Omental fat pad (tissue), 4 donors: ENCODE data around the gene ZNF322. TPM values are rescaled to one million over a fixed set of nuclear protein-coding genes. Genes with fewer than 3 reads are reported as not detected.

ENCODE experiments used
- ATAC-seq: fragments of 150-250 bp; one replicate; pipeline ENCODE4 v1.9.1; 2016; ENCODE audit warnings: mild to moderate bottlenecking, moderate library complexity; ENCODE audit not compliant: low FRiP score
- DNase-seq: peaks from one replicate; pipeline ENCODE4 v3.0.0-alpha.2; 2019; ENCODE audit warnings: low spot score
- CTCF ChIP-seq, 3 donors: fragments of 450-650 bp; IDR thresholded peaks; one replicate each; pipeline ENCODE4 v1.5.1; 2016 to 2017; ENCODE audit warnings: antibody characterized with exemption in 3 of 3, mild to moderate bottlenecking in 3 of 3, moderate library complexity in 2 of 3
- total RNA-seq, 4 donors: library from RNA; depleted of rRNA; stranded (reverse); fragments of >200 nt; gene quantifications; one replicate each; pipeline ENCODE4 v1.1.0, GENCODE V29; 2016

Gene ZNF322
- total RNA-seq, 4 donors from 2014 or later = 8.5 to 20.8 (median 11.5) TPM

GRCh38 chr6:26624557-26624956 is 35.0 kb downstream of the ZNF322 start:
- ATAC-seq (no peak), DNase-seq (no peak)
- no peak for TF ChIP-seq CTCF (IDR thresholded peaks at IDR 0.05)

GRCh38 chr6:26623339-26623859 is 36.1 kb downstream of the ZNF322 start:
- no peak for DNase-seq
- TF ChIP-seq CTCF (IDR thresholded peaks at IDR 0.05) = no peak
- ATAC-seq = no peak

GRCh38 chr6:26613689-26614683 is 45.6 kb downstream of the ZNF322 start:
- no peak for TF ChIP-seq CTCF (IDR thresholded peaks at IDR 0.05)
- ATAC-seq (peak; percentile 55), DNase-seq (no peak)

- DNase-seq = no peak
- TF ChIP-seq CTCF (IDR thresholded peaks at IDR 0.05) = no peak
- ATAC-seq = peak; percentile 24
Observed at GRCh38 chr6:26613201-26613600, 46.3 kb downstream of the ZNF322 start.

- ATAC-seq (no peak), DNase-seq (no peak)
- TF ChIP-seq CTCF (IDR thresholded peaks at IDR 0.05) = no peak
Observed at GRCh38 chr6:26611599-26611998, 47.9 kb downstream of the ZNF322 start.

- ATAC-seq (no peak), DNase-seq (no peak)
- TF ChIP-seq CTCF (IDR thresholded peaks at IDR 0.05) = no peak
Observed at GRCh38 chr6:26609463-26609862, 50.1 kb downstream of the ZNF322 start.
